GM19351 (cell line): Measurements from ENCODE around the gene MGAT3.
"Not testable (repeated sequence)": the region's sequence is repeated elsewhere in the genome, so short reads cannot be mapped to it uniquely, and the experiment has no call there.

Experiments
- ATAC-seq: cut with Tn5 transposase; IDR thresholded peaks from one replicate; pipeline ENCODE4 v1.9.1; 2021; ENCODE audit warnings: mild to moderate bottlenecking, moderate library complexity; ENCODE audit not compliant: unreplicated experiment

MGAT3 gene

GRCh38 chr22:39508393-39508792 lies 51.6 kb downstream of the MGAT3 start:
- ATAC-seq = no peak

- no peak for ATAC-seq
Observed at GRCh38 chr22:39510529-39511149, 53.8 kb downstream of the MGAT3 start.

GRCh38 chr22:39511226-39511625 lies 54.4 kb downstream of the MGAT3 start:
- no peak for ATAC-seq

- ATAC-seq = no peak
Observed at GRCh38 chr22:39512026-39512425, 55.2 kb downstream of the MGAT3 start.

- ATAC-seq = no peak
Observed at GRCh38 chr22:39513791-39514190, 57.0 kb downstream of the MGAT3 start.

- no peak for ATAC-seq
Observed at GRCh38 chr22:39514373-39514973, 57.7 kb downstream of the MGAT3 start.

- no peak for ATAC-seq
Observed at GRCh38 chr22:39515266-39516050, 58.6 kb downstream of the MGAT3 start.

- no peak for ATAC-seq
Observed at GRCh38 chr22:39517470-39517869, 60.7 kb downstream of the MGAT3 start.

GRCh38 chr22:39518144-39518786 lies 61.5 kb downstream of the MGAT3 start:
- ATAC-seq = no peak

GRCh38 chr22:39518996-39519680 lies 62.3 kb downstream of the MGAT3 start:
- ATAC-seq = no peak

GRCh38 chr22:39519681-39520225 lies 62.9 kb downstream of the MGAT3 start:
- peak; percentile 80 for ATAC-seq

GRCh38 chr22:39520226-39521105 lies 63.7 kb downstream of the MGAT3 start, which contains the start of gene ATF4:
ATF4 (plus strand) TSS chr22:39520562; CDS start chr22:39521446, 884 bp downstream.
- peak; percentile 24 for ATAC-seq

- not testable (repeated sequence) for ATAC-seq
Observed at GRCh38 chr22:39521106-39521885, 64.5 kb downstream of the MGAT3 start.

GRCh38 chr22:39522091-39522490 lies 65.3 kb downstream of the MGAT3 start:
- ATAC-seq = not testable (repeated sequence)

- ATAC-seq = no peak
Observed at GRCh38 chr22:39522567-39523300, 65.9 kb downstream of the MGAT3 start.

- ATAC-seq = no peak
Observed at GRCh38 chr22:39524089-39524752, 67.4 kb downstream of the MGAT3 start.
